Breast epithelium (tissue), 3 donors: Measurements from ENCODE around the gene PILRB.

Experiments
- POLR2A ChIP-seq: fragments of 450-650 bp; IDR thresholded peaks from one replicate; pipeline ENCODE4 v1.6.1; 2016; ENCODE audit warnings: antibody characterized with exemption, mild to moderate bottlenecking, moderate library complexity
- POLR2AphosphoS5 ChIP-seq, 3 donors: sonication (generic); formaldehyde crosslinking; IDR thresholded peaks; one replicate each; pipeline ENCODE4 v1.6.1; 2017; ENCODE audit warnings: antibody characterized with exemption in 3 of 3
- TF ChIP-seq, protein P1 (sequence below), 3 donors: fragments of 450-650 bp; IDR thresholded peaks; one replicate each; pipeline ENCODE4 v1.5.1; 2016 to 2017; ENCODE audit warnings: antibody characterized with exemption in 3 of 3, mild to moderate bottlenecking in 3 of 3, moderate library complexity in 3 of 3

DNA sequence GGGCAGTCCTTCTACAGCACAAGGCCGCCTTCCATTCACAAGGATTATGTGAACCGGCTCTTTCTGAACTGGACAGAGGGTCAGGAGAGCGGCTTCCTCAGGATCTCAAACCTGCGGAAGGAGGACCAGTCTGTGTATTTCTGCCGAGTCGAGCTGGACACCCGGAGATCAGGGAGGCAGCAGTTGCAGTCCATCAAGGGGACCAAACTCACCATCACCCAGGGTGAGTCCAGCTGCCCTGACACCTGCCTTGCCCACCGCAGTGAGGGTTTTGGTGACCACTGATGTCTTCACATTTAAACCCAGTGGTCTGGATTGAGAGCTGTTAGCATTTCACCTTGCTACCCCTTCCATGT, 918 bp downstream of the PILRB start:
- TF ChIP-seq, protein P1, sequence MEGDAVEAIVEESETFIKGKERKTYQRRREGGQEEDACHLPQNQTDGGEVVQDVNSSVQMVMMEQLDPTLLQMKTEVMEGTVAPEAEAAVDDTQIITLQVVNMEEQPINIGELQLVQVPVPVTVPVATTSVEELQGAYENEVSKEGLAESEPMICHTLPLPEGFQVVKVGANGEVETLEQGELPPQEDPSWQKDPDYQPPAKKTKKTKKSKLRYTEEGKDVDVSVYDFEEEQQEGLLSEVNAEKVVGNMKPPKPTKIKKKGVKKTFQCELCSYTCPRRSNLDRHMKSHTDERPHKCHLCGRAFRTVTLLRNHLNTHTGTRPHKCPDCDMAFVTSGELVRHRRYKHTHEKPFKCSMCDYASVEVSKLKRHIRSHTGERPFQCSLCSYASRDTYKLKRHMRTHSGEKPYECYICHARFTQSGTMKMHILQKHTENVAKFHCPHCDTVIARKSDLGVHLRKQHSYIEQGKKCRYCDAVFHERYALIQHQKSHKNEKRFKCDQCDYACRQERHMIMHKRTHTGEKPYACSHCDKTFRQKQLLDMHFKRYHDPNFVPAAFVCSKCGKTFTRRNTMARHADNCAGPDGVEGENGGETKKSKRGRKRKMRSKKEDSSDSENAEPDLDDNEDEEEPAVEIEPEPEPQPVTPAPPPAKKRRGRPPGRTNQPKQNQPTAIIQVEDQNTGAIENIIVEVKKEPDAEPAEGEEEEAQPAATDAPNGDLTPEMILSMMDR (IDR thresholded peaks at IDR 0.05): no peak
- TF ChIP-seq POLR2AphosphoS5 (IDR thresholded peaks at IDR 0.05): no peak
- TF ChIP-seq POLR2A: no peak
